SK-N-SH treated with all-trans-retinoic acid at 6 μM for 48 hours (cell line): ENCODE data around the gene CBX7.

ENCODE experiments used
- ATAC-seq: fragments of 200-7000 bp; cut with Tn5 transposase; 3 replicates; pipeline ENCODE4 v1.9.1; 2020; ENCODE audit warnings: mild to moderate bottlenecking, moderate library complexity
- ARNTL ChIP-seq: fragments of 450-650 bp; formaldehyde crosslinking; IDR thresholded peaks from 2 replicates; pipeline ENCODE4 v1.5.0; 2020; ENCODE audit warnings: low read depth, mild to moderate bottlenecking, moderate library complexity, borderline replicate concordance
- BACH2 ChIP-seq: fragments of 250-450 bp; sonication (Bioruptor Pico); IDR thresholded peaks from 2 replicates; pipeline ENCODE4 v1.9.0; 2021; ENCODE audit warnings: mild to moderate bottlenecking, borderline replicate concordance
- CREB5 ChIP-seq: fragments of 250-450 bp; sonication (Bioruptor Pico); IDR thresholded peaks from 2 replicates; pipeline ENCODE4 v1.5.1; 2020; ENCODE audit warnings: low read depth, mild to moderate bottlenecking, moderate library complexity
- CSDC2 ChIP-seq: fragments of 250-450 bp; sonication (Bioruptor Pico); IDR thresholded peaks from 2 replicates; pipeline ENCODE4 v1.5.0; 2020; ENCODE audit warnings: mild to moderate bottlenecking, moderate library complexity
- ESRRG ChIP-seq: fragments of 250-450 bp; sonication (Bioruptor Pico); IDR thresholded peaks from 2 replicates; pipeline ENCODE4 v1.6.1; 2021; ENCODE audit warnings: mild to moderate bottlenecking
- GLIS3 ChIP-seq: fragments of 250-450 bp; sonication (Bioruptor Pico); IDR thresholded peaks from 2 replicates; pipeline ENCODE4 v1.5.0; 2020; ENCODE audit warnings: mild to moderate bottlenecking, moderate library complexity
- ISL1 ChIP-seq: fragments of 250-450 bp; sonication (Bioruptor Pico); IDR thresholded peaks from 2 replicates; pipeline ENCODE4 v2.1.2; 2022; ENCODE audit warnings: mild to moderate bottlenecking, moderate library complexity
- OSR1 ChIP-seq: fragments of 250-450 bp; sonication (Bioruptor Pico); IDR thresholded peaks from 2 replicates; pipeline ENCODE4 v1.8.0; 2022; ENCODE audit warnings: moderate library complexity, mild to moderate bottlenecking, inconsistent platforms
- PPARA ChIP-seq: fragments of 250-450 bp; sonication (Bioruptor Pico); IDR thresholded peaks from 2 replicates; pipeline ENCODE4 v1.5.0; 2020; ENCODE audit warnings: mild to moderate bottlenecking, borderline replicate concordance
- RARB ChIP-seq: fragments of 250-450 bp; sonication (Bioruptor Pico); IDR thresholded peaks from 2 replicates; pipeline ENCODE4 v1.8.0; 2021; ENCODE audit warnings: mild to moderate bottlenecking, moderate library complexity
- SNAI2 ChIP-seq: fragments of 250-450 bp; sonication (Bioruptor Pico); IDR thresholded peaks from 2 replicates; pipeline ENCODE4 v1.5.0; 2020; ENCODE audit warnings: mild to moderate bottlenecking, moderate library complexity
- TCF4 ChIP-seq: fragments of 250-450 bp; sonication (Bioruptor Pico); IDR thresholded peaks from 2 replicates; pipeline ENCODE4 v1.8.0; 2021; ENCODE audit warnings: mild to moderate bottlenecking, moderate library complexity, borderline replicate concordance
- TSHZ2 ChIP-seq: fragments of 250-450 bp; sonication (Bioruptor Pico); IDR thresholded peaks from 2 replicates; pipeline ENCODE4 v1.5.0; 2020; ENCODE audit warnings: mild to moderate bottlenecking, moderate library complexity
- ZC3H10 ChIP-seq: fragments of 250-450 bp; sonication (Bioruptor Pico); IDR thresholded peaks from 2 replicates; pipeline ENCODE4 v1.5.1; 2021; ENCODE audit warnings: mild to moderate bottlenecking, moderate library complexity
- ZFP3 ChIP-seq: fragments of 250-450 bp; sonication (Bioruptor Pico); IDR thresholded peaks from 2 replicates; pipeline ENCODE4 v1.5.0; 2020; ENCODE audit warnings: mild to moderate bottlenecking, moderate library complexity
- ZFP30 ChIP-seq: fragments of 450-650 bp; formaldehyde crosslinking; IDR thresholded peaks from 2 replicates; pipeline ENCODE4 v1.5.0; 2022; ENCODE audit warnings: mild to moderate bottlenecking, moderate library complexity
- ZNF565 ChIP-seq: fragments of 450-650 bp; formaldehyde crosslinking; conservative IDR thresholded peaks from 2 replicates; pipeline ENCODE4 v1.5.0; 2020; ENCODE audit warnings: low read depth, mild to moderate bottlenecking, moderate library complexity
- ZNF70 ChIP-seq: fragments of 450-650 bp; formaldehyde crosslinking; IDR thresholded peaks from 2 replicates; pipeline ENCODE4 v1.5.0; 2020; ENCODE audit warnings: mild to moderate bottlenecking, moderate library complexity
- ZNF8 ChIP-seq: fragments of 450-650 bp; formaldehyde crosslinking; IDR thresholded peaks from 2 replicates; pipeline ENCODE4 v1.5.0; 2020; ENCODE audit warnings: mild to moderate bottlenecking, moderate library complexity
- TF ChIP-seq, protein P1 (sequence below): fragments of 250-450 bp; sonication (Bioruptor Pico); IDR thresholded peaks from 2 replicates; pipeline ENCODE4 v1.5.1; 2021; ENCODE audit warnings: mild to moderate bottlenecking, moderate library complexity
- TF ChIP-seq, protein P2 (sequence below): fragments of 250-450 bp; sonication (Bioruptor Pico); IDR thresholded peaks from 2 replicates; pipeline ENCODE4 v1.8.0; 2020; ENCODE audit warnings: mild to moderate bottlenecking, moderate library complexity, borderline replicate concordance
- TF ChIP-seq, protein P3 (sequence below): fragments of 250-450 bp; sonication (Bioruptor Pico); IDR thresholded peaks from 2 replicates; pipeline ENCODE4 v1.8.0; 2021; ENCODE audit warnings: low read depth, mild to moderate bottlenecking, moderate library complexity, borderline replicate concordance

CBX7 gene

DNA sequence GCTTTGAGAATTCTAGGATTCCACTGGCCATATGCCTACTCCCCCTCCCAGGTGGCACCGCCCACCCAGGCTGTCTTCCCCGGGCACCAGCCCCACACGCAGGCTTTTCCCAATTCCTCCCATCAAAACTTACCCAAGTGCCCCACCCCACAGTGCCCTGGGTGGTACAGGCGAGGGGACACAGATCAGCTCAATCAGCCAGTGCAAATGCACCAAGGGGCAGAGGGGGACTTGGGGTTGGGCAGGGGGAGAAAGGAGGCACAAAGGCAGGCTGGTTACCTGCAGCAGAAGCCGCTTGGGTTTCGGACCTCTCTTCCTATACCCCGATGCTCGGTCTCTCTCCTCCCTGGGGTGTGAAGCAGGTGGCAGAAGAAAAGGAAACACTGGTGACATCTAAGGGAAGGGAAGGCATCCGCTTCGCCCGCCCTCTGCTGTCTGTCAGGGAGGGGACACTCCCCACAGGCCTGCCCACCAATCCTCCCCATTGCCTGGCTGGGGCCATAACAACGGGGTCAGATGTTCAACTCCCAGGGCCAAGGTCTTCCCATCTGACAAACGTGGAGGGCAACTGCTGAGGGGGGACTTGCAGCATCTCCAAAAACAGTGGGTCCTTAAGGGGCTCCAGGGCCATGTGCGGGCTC, 14.0 kb downstream of the CBX7 start:
- no peak for ATAC-seq
- TF ChIP-seq, protein P1, sequence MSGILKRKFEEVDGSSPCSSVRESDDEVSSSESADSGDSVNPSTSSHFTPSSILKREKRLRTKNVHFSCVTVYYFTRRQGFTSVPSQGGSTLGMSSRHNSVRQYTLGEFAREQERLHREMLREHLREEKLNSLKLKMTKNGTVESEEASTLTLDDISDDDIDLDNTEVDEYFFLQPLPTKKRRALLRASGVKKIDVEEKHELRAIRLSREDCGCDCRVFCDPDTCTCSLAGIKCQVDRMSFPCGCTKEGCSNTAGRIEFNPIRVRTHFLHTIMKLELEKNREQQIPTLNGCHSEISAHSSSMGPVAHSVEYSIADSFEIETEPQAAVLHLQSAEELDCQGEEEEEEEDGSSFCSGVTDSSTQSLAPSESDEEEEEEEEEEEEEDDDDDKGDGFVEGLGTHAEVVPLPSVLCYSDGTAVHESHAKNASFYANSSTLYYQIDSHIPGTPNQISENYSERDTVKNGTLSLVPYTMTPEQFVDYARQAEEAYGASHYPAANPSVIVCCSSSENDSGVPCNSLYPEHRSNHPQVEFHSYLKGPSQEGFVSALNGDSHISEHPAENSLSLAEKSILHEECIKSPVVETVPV (CRISPR knock-in tag), result no peak
- TF ChIP-seq BACH2 (CRISPR knock-in tag) (no peak), SNAI2 (CRISPR knock-in tag) (no peak), ZNF565 (CRISPR knock-in tag) (no peak), RARB (CRISPR knock-in tag) (no peak), CSDC2 (CRISPR knock-in tag) (no peak), ZFP3 (no peak), ZFP30 (no peak), ESRRG (CRISPR knock-in tag) (no peak), TCF4 (CRISPR knock-in tag) (no peak), ISL1 (CRISPR knock-in tag) (no peak)
- TF ChIP-seq, protein P2, sequence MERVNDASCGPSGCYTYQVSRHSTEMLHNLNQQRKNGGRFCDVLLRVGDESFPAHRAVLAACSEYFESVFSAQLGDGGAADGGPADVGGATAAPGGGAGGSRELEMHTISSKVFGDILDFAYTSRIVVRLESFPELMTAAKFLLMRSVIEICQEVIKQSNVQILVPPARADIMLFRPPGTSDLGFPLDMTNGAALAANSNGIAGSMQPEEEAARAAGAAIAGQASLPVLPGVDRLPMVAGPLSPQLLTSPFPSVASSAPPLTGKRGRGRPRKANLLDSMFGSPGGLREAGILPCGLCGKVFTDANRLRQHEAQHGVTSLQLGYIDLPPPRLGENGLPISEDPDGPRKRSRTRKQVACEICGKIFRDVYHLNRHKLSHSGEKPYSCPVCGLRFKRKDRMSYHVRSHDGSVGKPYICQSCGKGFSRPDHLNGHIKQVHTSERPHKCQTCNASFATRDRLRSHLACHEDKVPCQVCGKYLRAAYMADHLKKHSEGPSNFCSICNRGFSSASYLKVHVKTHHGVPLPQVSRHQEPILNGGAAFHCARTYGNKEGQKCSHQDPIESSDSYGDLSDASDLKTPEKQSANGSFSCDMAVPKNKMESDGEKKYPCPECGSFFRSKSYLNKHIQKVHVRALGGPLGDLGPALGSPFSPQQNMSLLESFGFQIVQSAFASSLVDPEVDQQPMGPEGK (CRISPR knock-in tag), result no peak
- TF ChIP-seq, protein P3, sequence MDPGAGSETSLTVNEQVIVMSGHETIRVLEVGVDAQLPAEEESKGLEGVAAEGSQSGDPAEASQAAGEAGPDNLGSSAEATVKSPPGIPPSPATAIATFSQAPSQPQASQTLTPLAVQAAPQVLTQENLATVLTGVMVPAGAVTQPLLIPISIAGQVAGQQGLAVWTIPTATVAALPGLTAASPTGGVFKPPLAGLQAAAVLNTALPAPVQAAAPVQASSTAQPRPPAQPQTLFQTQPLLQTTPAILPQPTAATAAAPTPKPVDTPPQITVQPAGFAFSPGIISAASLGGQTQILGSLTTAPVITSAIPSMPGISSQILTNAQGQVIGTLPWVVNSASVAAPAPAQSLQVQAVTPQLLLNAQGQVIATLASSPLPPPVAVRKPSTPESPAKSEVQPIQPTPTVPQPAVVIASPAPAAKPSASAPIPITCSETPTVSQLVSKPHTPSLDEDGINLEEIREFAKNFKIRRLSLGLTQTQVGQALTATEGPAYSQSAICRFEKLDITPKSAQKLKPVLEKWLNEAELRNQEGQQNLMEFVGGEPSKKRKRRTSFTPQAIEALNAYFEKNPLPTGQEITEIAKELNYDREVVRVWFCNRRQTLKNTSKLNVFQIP (CRISPR knock-in tag), result no peak

- TF ChIP-seq ZFP3 (no peak), PPARA (CRISPR knock-in tag) (no peak), CSDC2 (CRISPR knock-in tag) (no peak), RARB (CRISPR knock-in tag) (no peak), SNAI2 (CRISPR knock-in tag) (no peak), ZC3H10 (CRISPR knock-in tag) (no peak), GLIS3 (CRISPR knock-in tag) (no peak), TCF4 (CRISPR knock-in tag) (no peak), ISL1 (CRISPR knock-in tag) (no peak), TSHZ2 (no peak), ZFP30 (no peak), ZNF8 (CRISPR knock-in tag) (no peak), OSR1 (CRISPR knock-in tag) (no peak), ARNTL (CRISPR knock-in tag) (no peak), ZNF565 (CRISPR knock-in tag) (no peak), CREB5 (CRISPR knock-in tag) (no peak), ZNF70 (CRISPR knock-in tag) (no peak)
- TF ChIP-seq, protein P1 (CRISPR knock-in tag), result no peak
- TF ChIP-seq, protein P2 (CRISPR knock-in tag), result no peak
- TF ChIP-seq, protein P3 (CRISPR knock-in tag), result no peak
- TF ChIP-seq, all 23 proteins: peak for 0
- no peak for ATAC-seq
These were observed 16.2 kb downstream of the CBX7 start for GRCh38 chr22:39136317-39136716.
